ENCODE measurements around the gene NFASC.

GRCh38 chr1:204882479-204882878 is 11.8 kb downstream of the NFASC start:
- TF ChIP-seq, protein P1, sequence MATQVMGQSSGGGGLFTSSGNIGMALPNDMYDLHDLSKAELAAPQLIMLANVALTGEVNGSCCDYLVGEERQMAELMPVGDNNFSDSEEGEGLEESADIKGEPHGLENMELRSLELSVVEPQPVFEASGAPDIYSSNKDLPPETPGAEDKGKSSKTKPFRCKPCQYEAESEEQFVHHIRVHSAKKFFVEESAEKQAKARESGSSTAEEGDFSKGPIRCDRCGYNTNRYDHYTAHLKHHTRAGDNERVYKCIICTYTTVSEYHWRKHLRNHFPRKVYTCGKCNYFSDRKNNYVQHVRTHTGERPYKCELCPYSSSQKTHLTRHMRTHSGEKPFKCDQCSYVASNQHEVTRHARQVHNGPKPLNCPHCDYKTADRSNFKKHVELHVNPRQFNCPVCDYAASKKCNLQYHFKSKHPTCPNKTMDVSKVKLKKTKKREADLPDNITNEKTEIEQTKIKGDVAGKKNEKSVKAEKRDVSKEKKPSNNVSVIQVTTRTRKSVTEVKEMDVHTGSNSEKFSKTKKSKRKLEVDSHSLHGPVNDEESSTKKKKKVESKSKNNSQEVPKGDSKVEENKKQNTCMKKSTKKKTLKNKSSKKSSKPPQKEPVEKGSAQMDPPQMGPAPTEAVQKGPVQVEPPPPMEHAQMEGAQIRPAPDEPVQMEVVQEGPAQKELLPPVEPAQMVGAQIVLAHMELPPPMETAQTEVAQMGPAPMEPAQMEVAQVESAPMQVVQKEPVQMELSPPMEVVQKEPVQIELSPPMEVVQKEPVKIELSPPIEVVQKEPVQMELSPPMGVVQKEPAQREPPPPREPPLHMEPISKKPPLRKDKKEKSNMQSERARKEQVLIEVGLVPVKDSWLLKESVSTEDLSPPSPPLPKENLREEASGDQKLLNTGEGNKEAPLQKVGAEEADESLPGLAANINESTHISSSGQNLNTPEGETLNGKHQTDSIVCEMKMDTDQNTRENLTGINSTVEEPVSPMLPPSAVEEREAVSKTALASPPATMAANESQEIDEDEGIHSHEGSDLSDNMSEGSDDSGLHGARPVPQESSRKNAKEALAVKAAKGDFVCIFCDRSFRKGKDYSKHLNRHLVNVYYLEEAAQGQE (tag by site-specific recombination; IDR thresholded peaks at IDR 0.05): no peak
- TF ChIP-seq CTCF (tag by site-specific recombination; IDR thresholded peaks at IDR 0.05) (no peak), ZBTB7A (tag by site-specific recombination; IDR thresholded peaks at IDR 0.05; ENCODE audit: low read depth) (no peak), PBX3 (CRISPR knock-in tag; IDR thresholded peaks at IDR 0.05) (no peak), ZBTB44 (tag by site-specific recombination; IDR thresholded peaks at IDR 0.05) (no peak), ZNF274 (IDR thresholded peaks at IDR 0.05; ENCODE audit: low read length) (no peak), ZNF274 (tag by site-specific recombination; IDR thresholded peaks at IDR 0.05; ENCODE audit: borderline replicate concordance) (no peak), ZNF777 (tag by site-specific recombination; IDR thresholded peaks at IDR 0.05; ENCODE audit: borderline replicate concordance) (no peak), ZNF132 (tag by site-specific recombination; IDR thresholded peaks at IDR 0.05; ENCODE audit: borderline replicate concordance) (no peak), TRIM28 (IDR thresholded peaks at IDR 0.05; ENCODE audit: borderline replicate concordance, low read length) (no peak)
- TF ChIP-seq, protein P2, sequence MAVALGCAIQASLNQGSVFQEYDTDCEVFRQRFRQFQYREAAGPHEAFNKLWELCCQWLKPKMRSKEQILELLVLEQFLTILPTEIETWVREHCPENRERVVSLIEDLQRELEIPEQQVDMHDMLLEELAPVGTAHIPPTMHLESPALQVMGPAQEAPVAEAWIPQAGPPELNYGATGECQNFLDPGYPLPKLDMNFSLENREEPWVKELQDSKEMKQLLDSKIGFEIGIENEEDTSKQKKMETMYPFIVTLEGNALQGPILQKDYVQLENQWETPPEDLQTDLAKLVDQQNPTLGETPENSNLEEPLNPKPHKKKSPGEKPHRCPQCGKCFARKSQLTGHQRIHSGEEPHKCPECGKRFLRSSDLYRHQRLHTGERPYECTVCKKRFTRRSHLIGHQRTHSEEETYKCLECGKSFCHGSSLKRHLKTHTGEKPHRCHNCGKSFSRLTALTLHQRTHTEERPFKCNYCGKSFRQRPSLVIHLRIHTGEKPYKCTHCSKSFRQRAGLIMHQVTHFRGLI (tag by site-specific recombination; IDR thresholded peaks at IDR 0.05): no peak
- TF ChIP-seq, protein P3, sequence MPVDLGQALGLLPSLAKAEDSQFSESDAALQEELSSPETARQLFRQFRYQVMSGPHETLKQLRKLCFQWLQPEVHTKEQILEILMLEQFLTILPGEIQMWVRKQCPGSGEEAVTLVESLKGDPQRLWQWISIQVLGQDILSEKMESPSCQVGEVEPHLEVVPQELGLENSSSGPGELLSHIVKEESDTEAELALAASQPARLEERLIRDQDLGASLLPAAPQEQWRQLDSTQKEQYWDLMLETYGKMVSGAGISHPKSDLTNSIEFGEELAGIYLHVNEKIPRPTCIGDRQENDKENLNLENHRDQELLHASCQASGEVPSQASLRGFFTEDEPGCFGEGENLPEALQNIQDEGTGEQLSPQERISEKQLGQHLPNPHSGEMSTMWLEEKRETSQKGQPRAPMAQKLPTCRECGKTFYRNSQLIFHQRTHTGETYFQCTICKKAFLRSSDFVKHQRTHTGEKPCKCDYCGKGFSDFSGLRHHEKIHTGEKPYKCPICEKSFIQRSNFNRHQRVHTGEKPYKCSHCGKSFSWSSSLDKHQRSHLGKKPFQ (tag by site-specific recombination; IDR thresholded peaks at IDR 0.05): no peak
- TF ChIP-seq, protein P4, sequence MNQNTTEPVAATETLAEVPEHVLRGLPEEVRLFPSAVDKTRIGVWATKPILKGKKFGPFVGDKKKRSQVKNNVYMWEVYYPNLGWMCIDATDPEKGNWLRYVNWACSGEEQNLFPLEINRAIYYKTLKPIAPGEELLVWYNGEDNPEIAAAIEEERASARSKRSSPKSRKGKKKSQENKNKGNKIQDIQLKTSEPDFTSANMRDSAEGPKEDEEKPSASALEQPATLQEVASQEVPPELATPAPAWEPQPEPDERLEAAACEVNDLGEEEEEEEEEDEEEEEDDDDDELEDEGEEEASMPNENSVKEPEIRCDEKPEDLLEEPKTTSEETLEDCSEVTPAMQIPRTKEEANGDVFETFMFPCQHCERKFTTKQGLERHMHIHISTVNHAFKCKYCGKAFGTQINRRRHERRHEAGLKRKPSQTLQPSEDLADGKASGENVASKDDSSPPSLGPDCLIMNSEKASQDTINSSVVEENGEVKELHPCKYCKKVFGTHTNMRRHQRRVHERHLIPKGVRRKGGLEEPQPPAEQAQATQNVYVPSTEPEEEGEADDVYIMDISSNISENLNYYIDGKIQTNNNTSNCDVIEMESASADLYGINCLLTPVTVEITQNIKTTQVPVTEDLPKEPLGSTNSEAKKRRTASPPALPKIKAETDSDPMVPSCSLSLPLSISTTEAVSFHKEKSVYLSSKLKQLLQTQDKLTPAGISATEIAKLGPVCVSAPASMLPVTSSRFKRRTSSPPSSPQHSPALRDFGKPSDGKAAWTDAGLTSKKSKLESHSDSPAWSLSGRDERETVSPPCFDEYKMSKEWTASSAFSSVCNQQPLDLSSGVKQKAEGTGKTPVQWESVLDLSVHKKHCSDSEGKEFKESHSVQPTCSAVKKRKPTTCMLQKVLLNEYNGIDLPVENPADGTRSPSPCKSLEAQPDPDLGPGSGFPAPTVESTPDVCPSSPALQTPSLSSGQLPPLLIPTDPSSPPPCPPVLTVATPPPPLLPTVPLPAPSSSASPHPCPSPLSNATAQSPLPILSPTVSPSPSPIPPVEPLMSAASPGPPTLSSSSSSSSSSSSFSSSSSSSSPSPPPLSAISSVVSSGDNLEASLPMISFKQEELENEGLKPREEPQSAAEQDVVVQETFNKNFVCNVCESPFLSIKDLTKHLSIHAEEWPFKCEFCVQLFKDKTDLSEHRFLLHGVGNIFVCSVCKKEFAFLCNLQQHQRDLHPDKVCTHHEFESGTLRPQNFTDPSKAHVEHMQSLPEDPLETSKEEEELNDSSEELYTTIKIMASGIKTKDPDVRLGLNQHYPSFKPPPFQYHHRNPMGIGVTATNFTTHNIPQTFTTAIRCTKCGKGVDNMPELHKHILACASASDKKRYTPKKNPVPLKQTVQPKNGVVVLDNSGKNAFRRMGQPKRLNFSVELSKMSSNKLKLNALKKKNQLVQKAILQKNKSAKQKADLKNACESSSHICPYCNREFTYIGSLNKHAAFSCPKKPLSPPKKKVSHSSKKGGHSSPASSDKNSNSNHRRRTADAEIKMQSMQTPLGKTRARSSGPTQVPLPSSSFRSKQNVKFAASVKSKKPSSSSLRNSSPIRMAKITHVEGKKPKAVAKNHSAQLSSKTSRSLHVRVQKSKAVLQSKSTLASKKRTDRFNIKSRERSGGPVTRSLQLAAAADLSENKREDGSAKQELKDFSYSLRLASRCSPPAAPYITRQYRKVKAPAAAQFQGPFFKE (tag by site-specific recombination; IDR thresholded peaks at IDR 0.05; ENCODE audit: borderline replicate concordance): no peak
